Liver (tissue), 9 donors: ENCODE results near the gene RPUSD1. TPM values are rescaled to one million over a fixed set of nuclear protein-coding genes. Genes with fewer than 3 reads are reported as not detected.

Experiments used
- DNase-seq: peaks from one replicate; pipeline ENCODE4 v3.0.0-alpha.2; 2017; ENCODE audit warnings: low spot score
- H3K27ac ChIP-seq, 2 donors: one replicate each; pipeline ENCODE4 v1.7.0; 2013; ENCODE audit warnings: inconsistent platforms in 2 of 2, low read length in 2 of 2, control low read depth in 1 of 2, low read depth in 1 of 2, mild to moderate bottlenecking in 1 of 2
- H3K27me3 ChIP-seq, 4 donors: one replicate each; pipeline versions ENCODE4 v1.6.1 to v1.7.0; 2013; ENCODE audit warnings: low read length in 3 of 4, inconsistent platforms in 1 of 4, mild to moderate bottlenecking in 1 of 4, moderate library complexity in 1 of 4; ENCODE audit not compliant: control insufficient read depth in 4 of 4, insufficient read depth in 4 of 4
- H3K36me3 ChIP-seq, 4 donors: one replicate each; pipeline versions ENCODE4 v1.6.1 to v1.7.0; 2013; ENCODE audit warnings: low read length in 3 of 4, mild to moderate bottlenecking in 3 of 4, low read depth in 1 of 4, moderate library complexity in 1 of 4; ENCODE audit not compliant: control insufficient read depth in 4 of 4, insufficient read depth in 3 of 4
- H3K4me1 ChIP-seq, 4 donors: one replicate each; pipeline versions ENCODE4 v1.6.1 to v1.7.0; 2013; ENCODE audit warnings: low read length in 3 of 4, mild to moderate bottlenecking in 3 of 4, moderate library complexity in 1 of 4; ENCODE audit not compliant: control insufficient read depth in 4 of 4, insufficient read depth in 4 of 4
- H3K4me3 ChIP-seq, 3 donors: one replicate each; pipeline versions ENCODE4 v1.6.1 to v1.7.0; 2013; ENCODE audit warnings: low read length in 3 of 3, control low read depth in 1 of 3, low read depth in 1 of 3, mild to moderate bottlenecking in 1 of 3
- H3K9ac ChIP-seq, 2 donors: one replicate each; pipeline ENCODE4 v1.7.0; 2013; ENCODE audit warnings: low read length in 2 of 2, mild to moderate bottlenecking in 2 of 2, moderate library complexity in 2 of 2, control low read depth in 1 of 2, low read depth in 1 of 2
- H3K9me3 ChIP-seq, 4 donors: one replicate each; pipeline versions ENCODE4 v1.6.1 to v1.7.0; 2013; ENCODE audit warnings: low read length in 3 of 4; ENCODE audit not compliant: control insufficient read depth in 4 of 4
- CTCF ChIP-seq: fragments of 150-350 bp; IDR thresholded peaks from 2 replicates; pipeline ENCODE4 v1.5.1; 2017; ENCODE audit warnings: improper control_type of control experiment, low read depth, low read length; ENCODE audit not compliant: missing input control
- EGR1 ChIP-seq, 2 donors: IDR thresholded peaks; 2 replicates each; pipeline ENCODE4 v1.6.1; 2016 to 2018; ENCODE audit warnings: antibody characterized with exemption in 2 of 2, low read depth in 2 of 2
- HNF4G ChIP-seq: IDR thresholded peaks from 2 replicates; pipeline ENCODE4 v1.6.1; 2016; ENCODE audit warnings: antibody characterized with exemption
- JUND ChIP-seq, 2 donors: IDR thresholded peaks; 2 replicates each; pipeline ENCODE4 v1.6.1; 2016; ENCODE audit warnings: antibody characterized with exemption in 2 of 2
- MAX ChIP-seq: IDR thresholded peaks from 2 replicates; pipeline ENCODE4 v1.6.1; 2016; ENCODE audit warnings: antibody characterized with exemption
- NR2F2 ChIP-seq: IDR thresholded peaks from 2 replicates; pipeline ENCODE4 v1.6.1; 2016; ENCODE audit warnings: antibody characterized with exemption
- RAD21 ChIP-seq, 2 donors: IDR thresholded peaks; 2 replicates each; pipeline ENCODE4 v1.6.1; 2016; ENCODE audit warnings: antibody characterized with exemption in 2 of 2, mild to moderate bottlenecking in 2 of 2
- RXRA ChIP-seq, 2 donors: IDR thresholded peaks; 2 replicates each; pipeline ENCODE4 v1.6.1; 2017 to 2018; ENCODE audit warnings: antibody characterized with exemption in 2 of 2, mild to moderate bottlenecking in 1 of 2
- YY1 ChIP-seq: IDR thresholded peaks from 2 replicates; pipeline ENCODE4 v1.6.1; 2016; ENCODE audit warnings: antibody characterized with exemption, mild to moderate bottlenecking
- WGBS: extraction: QIAGEN DNeasy Blood & Tissue Kit; methylation state at CpG from one replicate; pipeline ENCODE4 v1.1.7; 2013; 5-methylcytosine and 5-hydroxymethylcytosine counted together
- polyA plus RNA-seq, 2 donors: library from polyadenylated mRNA; stranded (reverse) in 1 of 2; unstranded in 1 of 2; fragments of 200-250 nt in 1 of 2; fragments of >200 nt in 1 of 2; fragmentation: Nextera tagmentation in 1 of 2; extraction: Ambion mirVana in 1 of 2; gene quantifications; one replicate each; pipeline versions ENCODE4 v1.2.1 to v1.2.3, GENCODE V29; 2013 to 2015
- total RNA-seq, 2 donors: library from RNA; depleted of rRNA; stranded (reverse); fragments of >200 nt; gene quantifications; one replicate each; pipeline ENCODE4 v1.2.3, GENCODE V29; 2014
- TF ChIP-seq, protein P1 (sequence below): IDR thresholded peaks from 2 replicates; pipeline ENCODE4 v1.6.1; 2016; ENCODE audit warnings: antibody characterized with exemption
- TF ChIP-seq, protein P2 (sequence below): IDR thresholded peaks from 2 replicates; pipeline ENCODE4 v1.6.1; 2016; ENCODE audit warnings: antibody characterized with exemption, mild to moderate bottlenecking
- donor health status: healthy.
- donor health status: healthy.
- donor health status: healthy.
- donor health status: healthy.
- donor health status: healthy.

RPUSD1 gene
- total and polyA plus RNA-seq, 4 donors = 4.5 to 10.7 (median 8.9) TPM

DNA sequence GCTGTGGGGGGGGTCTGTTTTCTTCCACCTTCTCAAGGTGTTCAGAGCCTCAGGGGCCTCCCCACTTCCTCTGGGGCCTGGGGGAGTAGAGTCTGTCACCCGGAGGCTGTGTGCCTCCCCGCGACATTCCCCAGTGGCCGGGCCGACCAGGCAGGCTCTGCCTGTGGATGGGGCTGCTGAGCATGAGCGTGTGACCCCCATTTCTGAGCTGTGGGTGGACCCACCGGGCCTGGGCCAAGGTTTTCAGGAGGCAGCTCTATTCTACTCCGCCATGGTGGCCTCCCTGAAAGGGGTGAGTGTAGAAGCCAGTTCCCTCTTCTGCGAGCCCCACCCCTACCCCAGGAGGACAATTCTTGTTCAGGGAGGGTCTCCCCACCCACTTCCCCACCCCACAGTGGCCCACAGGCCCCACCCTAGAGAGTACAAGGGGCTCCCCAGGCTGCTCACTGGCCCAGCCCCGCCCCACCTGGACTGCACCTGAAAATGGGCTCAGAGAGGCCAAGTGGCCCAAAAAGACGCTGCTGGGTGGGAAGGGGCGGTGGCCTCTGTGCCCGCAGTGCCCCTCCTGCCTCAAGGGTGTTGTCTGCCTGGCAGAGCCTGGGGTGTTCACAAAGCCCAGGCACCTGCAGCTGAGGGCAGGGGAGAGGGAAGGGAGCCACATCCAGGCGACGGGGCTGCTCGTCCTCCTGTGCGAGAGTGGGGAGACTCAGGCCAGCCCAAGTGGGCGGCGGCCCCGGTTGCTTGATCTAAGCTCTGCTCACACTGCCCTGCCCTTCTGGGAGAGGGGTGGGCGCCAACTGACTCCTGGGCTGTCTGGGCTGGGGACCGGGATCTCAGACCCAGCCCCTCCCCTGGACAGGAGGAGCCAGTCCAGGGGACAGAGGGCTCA lies 26.3 kb downstream of the RPUSD1 start:
- Histone ChIP-seq H3K4me3 (no peak overlapping the region), H3K9me3 (no peaks in the 10 kb centered on the region), H3K4me1 (peaks cover 0 to 1% (median 0%) of the 10 kb centered on the region in 4 donors), H3K27me3 (no peaks in the 10 kb centered on the region), H3K9ac (no peak overlapping the region), H3K36me3 (no peaks in the 10 kb centered on the region), H3K27ac (no peak overlapping the region)
- no peak for TF ChIP-seq JUND (IDR thresholded peaks at IDR 0.05)
- no peak for DNase-seq
- 67% methylated on average over 22 of the region's 22 CpGs for WGBS

GRCh38 chr16:760545-761343 lies 27.4 kb downstream of the RPUSD1 start, which contains the start of gene MSLN:
TSS of gene MSLN (plus strand) at chr16:760734. CDS start at chr16:762681, 1,947 bp downstream.
- Histone ChIP-seq H3K4me1 (peaks cover 0 to 1% (median 0%) of the 10 kb centered on the region in 4 donors), H3K36me3 (no peaks in the 10 kb centered on the region), H3K9me3 (peaks cover 0 to 5% (median 0%) of the 10 kb centered on the region in 4 donors), H3K27ac (no peak within 1 kb of the TSS), H3K27me3 (no peaks in the 10 kb centered on the region), H3K4me3 (no peak within 1 kb of the TSS), H3K9ac (no peak within 1 kb of the TSS)
- 72% methylated on average over 37 of the region's 37 CpGs for WGBS
- no peak for DNase-seq
- TF ChIP-seq NR2F2 = no peak
- no peak for TF ChIP-seq EGR1 (IDR thresholded peaks at IDR 0.05; ENCODE audit: low read depth in 2 of 2)
- TF ChIP-seq CTCF = no peak
- no peak for TF ChIP-seq RAD21 (IDR thresholded peaks at IDR 0.05)
- TF ChIP-seq YY1 = no peak
- TF ChIP-seq RXRA (IDR thresholded peaks at IDR 0.05) = no peak
- TF ChIP-seq HNF4G = no peak
- TF ChIP-seq JUND (IDR thresholded peaks at IDR 0.05) = no peak
- TF ChIP-seq, protein P1, sequence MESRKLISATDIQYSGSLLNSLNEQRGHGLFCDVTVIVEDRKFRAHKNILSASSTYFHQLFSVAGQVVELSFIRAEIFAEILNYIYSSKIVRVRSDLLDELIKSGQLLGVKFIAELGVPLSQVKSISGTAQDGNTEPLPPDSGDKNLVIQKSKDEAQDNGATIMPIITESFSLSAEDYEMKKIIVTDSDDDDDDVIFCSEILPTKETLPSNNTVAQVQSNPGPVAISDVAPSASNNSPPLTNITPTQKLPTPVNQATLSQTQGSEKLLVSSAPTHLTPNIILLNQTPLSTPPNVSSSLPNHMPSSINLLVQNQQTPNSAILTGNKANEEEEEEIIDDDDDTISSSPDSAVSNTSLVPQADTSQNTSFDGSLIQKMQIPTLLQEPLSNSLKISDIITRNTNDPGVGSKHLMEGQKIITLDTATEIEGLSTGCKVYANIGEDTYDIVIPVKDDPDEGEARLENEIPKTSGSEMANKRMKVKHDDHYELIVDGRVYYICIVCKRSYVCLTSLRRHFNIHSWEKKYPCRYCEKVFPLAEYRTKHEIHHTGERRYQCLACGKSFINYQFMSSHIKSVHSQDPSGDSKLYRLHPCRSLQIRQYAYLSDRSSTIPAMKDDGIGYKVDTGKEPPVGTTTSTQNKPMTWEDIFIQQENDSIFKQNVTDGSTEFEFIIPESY = no peak
- TF ChIP-seq MAX = no peak
- TF ChIP-seq, protein P2, sequence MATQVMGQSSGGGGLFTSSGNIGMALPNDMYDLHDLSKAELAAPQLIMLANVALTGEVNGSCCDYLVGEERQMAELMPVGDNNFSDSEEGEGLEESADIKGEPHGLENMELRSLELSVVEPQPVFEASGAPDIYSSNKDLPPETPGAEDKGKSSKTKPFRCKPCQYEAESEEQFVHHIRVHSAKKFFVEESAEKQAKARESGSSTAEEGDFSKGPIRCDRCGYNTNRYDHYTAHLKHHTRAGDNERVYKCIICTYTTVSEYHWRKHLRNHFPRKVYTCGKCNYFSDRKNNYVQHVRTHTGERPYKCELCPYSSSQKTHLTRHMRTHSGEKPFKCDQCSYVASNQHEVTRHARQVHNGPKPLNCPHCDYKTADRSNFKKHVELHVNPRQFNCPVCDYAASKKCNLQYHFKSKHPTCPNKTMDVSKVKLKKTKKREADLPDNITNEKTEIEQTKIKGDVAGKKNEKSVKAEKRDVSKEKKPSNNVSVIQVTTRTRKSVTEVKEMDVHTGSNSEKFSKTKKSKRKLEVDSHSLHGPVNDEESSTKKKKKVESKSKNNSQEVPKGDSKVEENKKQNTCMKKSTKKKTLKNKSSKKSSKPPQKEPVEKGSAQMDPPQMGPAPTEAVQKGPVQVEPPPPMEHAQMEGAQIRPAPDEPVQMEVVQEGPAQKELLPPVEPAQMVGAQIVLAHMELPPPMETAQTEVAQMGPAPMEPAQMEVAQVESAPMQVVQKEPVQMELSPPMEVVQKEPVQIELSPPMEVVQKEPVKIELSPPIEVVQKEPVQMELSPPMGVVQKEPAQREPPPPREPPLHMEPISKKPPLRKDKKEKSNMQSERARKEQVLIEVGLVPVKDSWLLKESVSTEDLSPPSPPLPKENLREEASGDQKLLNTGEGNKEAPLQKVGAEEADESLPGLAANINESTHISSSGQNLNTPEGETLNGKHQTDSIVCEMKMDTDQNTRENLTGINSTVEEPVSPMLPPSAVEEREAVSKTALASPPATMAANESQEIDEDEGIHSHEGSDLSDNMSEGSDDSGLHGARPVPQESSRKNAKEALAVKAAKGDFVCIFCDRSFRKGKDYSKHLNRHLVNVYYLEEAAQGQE = no peak
